HTR-8/SVneo (cell line): Measurements from ENCODE around the gene UNG.
"Not testable (repeated sequence)": the region's sequence is repeated elsewhere in the genome, so short reads cannot be mapped to it uniquely, and the experiment has no call there.

Source experiments
- DNase-seq: peaks from one replicate; pipeline ENCODE4 v3.0.0; 2011; ENCODE audit warnings: low spot score, mixed read lengths; ENCODE audit not compliant: insufficient read length
- FAIRE-seq: peaks from 2 replicates; lab custom pipeline; 2011; peaks lifted over from hg19 to GRCh38; lab: Jason Lieb, UNC

The UNG gene

GRCh38 chr12:109116611-109116949 lies 19.2 kb downstream of the UNG start:
- no peak for FAIRE-seq
- no peak for DNase-seq

- DNase-seq (no peak), FAIRE-seq (no peak)
Measured at GRCh38 chr12:109120095-109120494, 22.7 kb downstream of the UNG start.

- no peak for DNase-seq
- FAIRE-seq: peak; percentile 40
Measured at GRCh38 chr12:109120557-109120956, 23.2 kb downstream of the UNG start.

GRCh38 chr12:109121346-109121880 lies 24.0 kb downstream of the UNG start:
- DNase-seq (no peak), FAIRE-seq (no peak)

GRCh38 chr12:109124878-109125648 lies 27.7 kb downstream of the UNG start:
- DNase-seq: no peak
- no peak for FAIRE-seq

GRCh38 chr12:109125791-109126190 lies 28.4 kb downstream of the UNG start:
- DNase-seq (no peak), FAIRE-seq (no peak)

GRCh38 chr12:109126784-109127183 lies 29.4 kb downstream of the UNG start:
- no peak for DNase-seq
- no peak for FAIRE-seq

- no peak for DNase-seq
- no peak for FAIRE-seq
Measured at GRCh38 chr12:109127533-109128242, 30.3 kb downstream of the UNG start.

GRCh38 chr12:109130297-109131153 lies 33.1 kb downstream of the UNG start:
- DNase-seq (no peak), FAIRE-seq (no peak)

GRCh38 chr12:109131154-109132050 lies 34.0 kb downstream of the UNG start:
- peak; percentile 33 for DNase-seq
- no peak for FAIRE-seq

- FAIRE-seq (no peak), DNase-seq (peak; percentile 49)
Measured at GRCh38 chr12:109134186-109134917, 37.0 kb downstream of the UNG start.

GRCh38 chr12:109137055-109137454 lies 39.7 kb downstream of the UNG start:
- no peak for DNase-seq
- FAIRE-seq: no peak

GRCh38 chr12:109139360-109139759 lies 42.0 kb downstream of the UNG start:
- DNase-seq (no peak), FAIRE-seq (no peak)

- no peak for DNase-seq
- no peak for FAIRE-seq
Measured at GRCh38 chr12:109139791-109140190, 42.4 kb downstream of the UNG start.

- FAIRE-seq: no peak
- DNase-seq: no peak
Measured at GRCh38 chr12:109140560-109140959, 43.2 kb downstream of the UNG start.

- no peak for DNase-seq
- FAIRE-seq: no peak
Measured at GRCh38 chr12:109144224-109144623, 46.8 kb downstream of the UNG start.

GRCh38 chr12:109147126-109147525 lies 49.7 kb downstream of the UNG start:
- not testable (repeated sequence) for DNase-seq, FAIRE-seq

- FAIRE-seq (no peak), DNase-seq (no peak)
Measured at GRCh38 chr12:109147954-109148353, 50.6 kb downstream of the UNG start.

- DNase-seq: no peak
- FAIRE-seq: no peak
Measured at GRCh38 chr12:109150124-109150640, 52.8 kb downstream of the UNG start.
